H9 (cell line): ENCODE results near the gene ABCG1. TPM values are rescaled to one million over a fixed set of nuclear protein-coding genes. Genes with fewer than 3 reads are reported as not detected.

Experiments
- DNase-seq: peaks from one replicate; pipeline ENCODE4 v3.0.0-alpha.2; 2017
- H2AFZ ChIP-seq: one replicate; pipeline ENCODE4 v1.6.1; 2013; ENCODE audit warnings: mild to moderate bottlenecking, low read length, control low read depth, moderate library complexity
- H2AK5ac ChIP-seq: 2 replicates; pipeline ENCODE4 v1.6.1; 2013; ENCODE audit warnings: low read length, control low read depth, mixed read lengths; ENCODE audit not compliant: insufficient read length
- H2BK120ac ChIP-seq: one replicate; pipeline ENCODE4 v1.6.1; 2013; ENCODE audit warnings: low read depth, mild to moderate bottlenecking, low read length, control low read depth, inconsistent platforms; ENCODE audit not compliant: poor library complexity, severe bottlenecking
- H2BK12ac ChIP-seq: 2 replicates; pipeline ENCODE4 v1.6.1; 2013; ENCODE audit warnings: low read length, control low read depth, mixed read lengths, low read depth; ENCODE audit not compliant: insufficient read length
- H2BK15ac ChIP-seq: 2 replicates; pipeline ENCODE4 v1.6.1; 2013; ENCODE audit warnings: low read depth, low read length, control low read depth
- H2BK20ac ChIP-seq: one replicate; pipeline ENCODE4 v1.6.1; 2013; ENCODE audit warnings: low read depth, mild to moderate bottlenecking, low read length, control low read depth, inconsistent platforms; ENCODE audit not compliant: poor library complexity, severe bottlenecking
- H2BK5ac ChIP-seq: 2 replicates; pipeline ENCODE4 v1.6.1; 2013; ENCODE audit warnings: low read length, control low read depth, mixed read lengths; ENCODE audit not compliant: insufficient read length
- H3K14ac ChIP-seq: 2 replicates; pipeline ENCODE4 v1.6.1; 2013; ENCODE audit warnings: low read length, control low read depth; ENCODE audit not compliant: insufficient read depth
- H3K18ac ChIP-seq: 2 replicates; pipeline ENCODE4 v1.6.1; 2013; ENCODE audit warnings: low read depth, mild to moderate bottlenecking, mixed read lengths, low read length, control low read depth; ENCODE audit not compliant: insufficient read length
- H3K23ac ChIP-seq: 2 replicates; pipeline ENCODE4 v1.6.1; 2013; ENCODE audit warnings: low read length, control low read depth, mixed read lengths, low read depth; ENCODE audit not compliant: insufficient read length
- H3K23me2 ChIP-seq: 2 replicates; pipeline ENCODE4 v1.6.1; 2013; ENCODE audit warnings: low read depth, mild to moderate bottlenecking, mixed read lengths, low read length, control low read depth; ENCODE audit not compliant: insufficient read length, poor library complexity, severe bottlenecking
- H3K27ac ChIP-seq: 2 replicates; pipeline ENCODE4 v1.5.1; 2013; ENCODE audit warnings: low read length, control low read depth, mixed read lengths, low read depth; ENCODE audit not compliant: insufficient read length
- H3K27me3 ChIP-seq: 2 replicates; pipeline ENCODE4 v1.6.1; 2013; ENCODE audit warnings: low read length, control low read depth, inconsistent platforms; ENCODE audit not compliant: insufficient read depth
- H3K4ac ChIP-seq: 2 replicates; pipeline ENCODE4 v1.6.1; 2013; ENCODE audit warnings: low read depth, mild to moderate bottlenecking, control low read depth, inconsistent platforms, low read length, moderate library complexity
- H3K4me1 ChIP-seq: 2 replicates; pipeline ENCODE4 v1.6.1; 2013; ENCODE audit warnings: low read length, control low read depth, inconsistent platforms; ENCODE audit not compliant: insufficient read depth
- H3K4me2 ChIP-seq: 2 replicates; pipeline ENCODE4 v1.6.1; 2013; ENCODE audit warnings: low read length, control low read depth, mixed read lengths; ENCODE audit not compliant: insufficient read length, insufficient read depth
- H3K56ac ChIP-seq: 2 replicates; pipeline ENCODE4 v1.6.1; 2013; ENCODE audit warnings: low read depth, mild to moderate bottlenecking, mixed read lengths, low read length, control low read depth; ENCODE audit not compliant: insufficient read length
- H3K79me1 ChIP-seq: 2 replicates; pipeline ENCODE4 v1.6.1; 2013; ENCODE audit warnings: low read depth, mild to moderate bottlenecking, moderate library complexity, low read length, control low read depth, inconsistent platforms; ENCODE audit not compliant: insufficient read depth, poor library complexity, severe bottlenecking
- H3K79me2 ChIP-seq: 2 replicates; pipeline ENCODE4 v1.6.1; 2013; ENCODE audit warnings: low read length, control low read depth, inconsistent platforms; ENCODE audit not compliant: insufficient read depth
- H3K9ac ChIP-seq: 2 replicates; pipeline ENCODE4 v1.6.1; 2013; ENCODE audit warnings: low read length, control low read depth, mixed read lengths; ENCODE audit not compliant: insufficient read length; ENCODE audit errors: extremely low read depth
- H3K9me3 ChIP-seq: one replicate; pipeline ENCODE4 v1.6.1; 2013; ENCODE audit warnings: low read depth, low read length, inconsistent platforms; ENCODE audit not compliant: control insufficient read depth
- H3T11ph ChIP-seq: one replicate; pipeline ENCODE4 v1.6.1; 2013; ENCODE audit warnings: mild to moderate bottlenecking, low read length, control low read depth, inconsistent platforms
- H4K20me1 ChIP-seq: one replicate; pipeline ENCODE4 v1.6.1; 2013; ENCODE audit not compliant: control insufficient read depth, insufficient read length, insufficient read depth
- H4K5ac ChIP-seq: 2 replicates; pipeline ENCODE4 v1.6.1; 2013; ENCODE audit warnings: low read depth, mild to moderate bottlenecking, mixed read lengths, low read length, control low read depth; ENCODE audit not compliant: insufficient read length
- H4K8ac ChIP-seq: replicated peaks from 2 replicates; pipeline ENCODE4 v1.6.1; 2013; ENCODE audit warnings: low read length, control low read depth, mixed read lengths, low read depth; ENCODE audit not compliant: insufficient read length
- H4K91ac ChIP-seq: 2 replicates; pipeline ENCODE4 v1.6.1; 2013; ENCODE audit warnings: low read depth, mild to moderate bottlenecking, moderate library complexity, mixed read lengths, low read length, control low read depth; ENCODE audit not compliant: insufficient read length
- H3K27ac Mint-ChIP-seq, 3 experiments: 2 replicates in 2 of 3; 3 replicates in 1 of 3; pipeline ENCODE4 v1.8.0; 2020 to 2021; ENCODE audit warnings: mixed read lengths in 3 of 3, mild to moderate bottlenecking in 1 of 3, moderate library complexity in 1 of 3
- H3K27me3 Mint-ChIP-seq: 2 replicates; pipeline ENCODE4 v1.8.0; 2021; ENCODE audit warnings: low read depth, mild to moderate bottlenecking, moderate library complexity, mixed read lengths
- H3K36me3 Mint-ChIP-seq, 3 experiments: 2 replicates in 2 of 3; 3 replicates in 1 of 3; pipeline ENCODE4 v1.8.0; 2020 to 2021; ENCODE audit warnings: low read depth in 3 of 3, mixed read lengths in 3 of 3; ENCODE audit not compliant: insufficient read depth in 1 of 3
- H3K4me1 Mint-ChIP-seq, 2 experiments: 2 replicates each; pipeline ENCODE4 v1.8.0; 2020; ENCODE audit warnings: mixed read lengths in 2 of 2
- H3K4me3 Mint-ChIP-seq, 2 experiments: 2 replicates in 1 of 2; 3 replicates in 1 of 2; pipeline ENCODE4 v1.8.0; 2020 to 2021; ENCODE audit warnings: mild to moderate bottlenecking in 2 of 2, mixed read lengths in 2 of 2, moderate library complexity in 1 of 2
- H3K9me3 Mint-ChIP-seq, 2 experiments: 2 replicates in 1 of 2; 3 replicates in 1 of 2; pipeline ENCODE4 v1.8.0; 2020; ENCODE audit warnings: mild to moderate bottlenecking in 2 of 2, mixed read lengths in 2 of 2, moderate library complexity in 1 of 2
- WGBS: extraction: QIAGEN DNeasy Blood & Tissue Kit; methylation state at CpG from one replicate; pipeline ENCODE4 v1.1.7; 2013; ENCODE audit warnings: missing lambda C conversion rate, low lambda C conversion rate, mixed read lengths; ENCODE audit not compliant: insufficient read length; ENCODE audit errors: extremely low coverage; 5-methylcytosine and 5-hydroxymethylcytosine counted together
- total RNA-seq: library from RNA; stranded (reverse); gene quantifications from 2 replicates; pipeline ENCODE4 v1.2.1, GENCODE V29; 2021
- TF ChIP-seq, protein P1 (sequence below): fragments of 200-600 bp; sonication (generic); conservative IDR thresholded peaks from 3 replicates; pipeline ENCODE4 v1.8.0; 2021; ENCODE audit warnings: antibody characterized with exemption, mild to moderate bottlenecking

ABCG1 gene
- total RNA-seq, 1 experiment from 2014 or later, result 0.83 TPM

DNA sequence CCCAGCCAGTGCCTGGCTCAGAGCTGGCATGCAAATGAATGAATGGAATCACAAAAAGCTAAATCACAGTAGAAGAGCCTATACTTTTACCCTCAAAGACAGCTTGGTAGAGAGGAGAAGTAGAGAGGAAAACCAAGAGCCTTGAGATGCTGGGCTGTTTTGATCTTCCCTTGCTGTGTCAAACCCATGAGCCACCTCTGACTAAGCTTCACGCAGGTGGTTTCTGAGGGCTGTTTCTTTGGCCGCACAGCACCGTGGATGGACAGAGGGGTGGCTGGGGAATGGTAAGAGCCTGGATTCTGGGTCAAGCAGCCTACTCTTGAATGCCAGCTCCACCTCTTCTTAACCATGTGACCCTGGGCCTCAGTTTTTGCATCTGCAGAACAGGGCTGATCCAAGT lies 18.6 kb downstream of the ABCG1 start:
- Histone ChIP-seq H3K23me2 (no peaks in the 10 kb centered on the region), H2BK20ac (no peak overlapping the region), H3K56ac (no peak overlapping the region), H3K79me1 (no peaks in the 10 kb centered on the region), H3K4ac (no peak overlapping the region), H3K79me2 (no peaks in the 10 kb centered on the region), H3K9me3 (no peaks in the 10 kb centered on the region), H3K27ac (no peak overlapping the region), H3K9ac (no peak overlapping the region), H3K4me1 (no peaks in the 10 kb centered on the region; the same call in 1 of the 2 replicates), H4K20me1 (no peaks in the 10 kb centered on the region), H2BK12ac (no peak overlapping the region), H2BK5ac (no peak overlapping the region), H3K14ac (no peak overlapping the region), H3T11ph (no peak overlapping the region), H3K18ac (no peak overlapping the region), H2BK120ac (no peak overlapping the region), H3K4me2 (no peak overlapping the region), H3K27me3 (peaks cover 8% of the 10 kb centered on the region; the same call in 1 of the 2 replicates), H2AFZ (no peak overlapping the region), H2BK15ac (no peak overlapping the region), H2AK5ac (no peak overlapping the region), H3K23ac (no peak overlapping the region), H4K91ac (no peak overlapping the region), H4K8ac (no peak overlapping the region), H4K5ac (no peak overlapping the region)
- TF ChIP-seq, protein P1, sequence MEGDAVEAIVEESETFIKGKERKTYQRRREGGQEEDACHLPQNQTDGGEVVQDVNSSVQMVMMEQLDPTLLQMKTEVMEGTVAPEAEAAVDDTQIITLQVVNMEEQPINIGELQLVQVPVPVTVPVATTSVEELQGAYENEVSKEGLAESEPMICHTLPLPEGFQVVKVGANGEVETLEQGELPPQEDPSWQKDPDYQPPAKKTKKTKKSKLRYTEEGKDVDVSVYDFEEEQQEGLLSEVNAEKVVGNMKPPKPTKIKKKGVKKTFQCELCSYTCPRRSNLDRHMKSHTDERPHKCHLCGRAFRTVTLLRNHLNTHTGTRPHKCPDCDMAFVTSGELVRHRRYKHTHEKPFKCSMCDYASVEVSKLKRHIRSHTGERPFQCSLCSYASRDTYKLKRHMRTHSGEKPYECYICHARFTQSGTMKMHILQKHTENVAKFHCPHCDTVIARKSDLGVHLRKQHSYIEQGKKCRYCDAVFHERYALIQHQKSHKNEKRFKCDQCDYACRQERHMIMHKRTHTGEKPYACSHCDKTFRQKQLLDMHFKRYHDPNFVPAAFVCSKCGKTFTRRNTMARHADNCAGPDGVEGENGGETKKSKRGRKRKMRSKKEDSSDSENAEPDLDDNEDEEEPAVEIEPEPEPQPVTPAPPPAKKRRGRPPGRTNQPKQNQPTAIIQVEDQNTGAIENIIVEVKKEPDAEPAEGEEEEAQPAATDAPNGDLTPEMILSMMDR, result no peak
- H3K36me3 Mint-ChIP-seq, result no peaks in the 10 kb centered on the region
- DNase-seq, result no peak
- no peak overlapping the region for H3K4me3 Mint-ChIP-seq
- no CpG with 5 or more reads among the region's 3 CpGs for WGBS
- no peaks in the 10 kb centered on the region for H3K9me3 Mint-ChIP-seq
- 0 out of 7 replicates have a peak overlapping the region, but pooled peaks of 1 of the 3 experiments have one; percentile 1 for H3K27ac Mint-ChIP-seq
- H3K4me1 Mint-ChIP-seq, result peaks cover 33 to 42% of the 10 kb centered on the region in 2 experiments
- peaks cover 59% of the 10 kb centered on the region for H3K27me3 Mint-ChIP-seq
